ENCODE measurements around the gene P2RX3. TPM values are rescaled to one million over a fixed set of nuclear protein-coding genes. Genes with fewer than 3 reads are reported as not detected.

Gene P2RX3
- total RNA-seq, 1 donor from 2014 or later = 0.23 TPM

- Mint-ChIP-seq H3K27me3 (ENCODE audit: unreplicated experiment) (peaks cover 4% of the 10 kb centered on the region), H3K27ac (ENCODE audit: unreplicated experiment) (no peak overlapping the region), H3K4me1 (ENCODE audit: unreplicated experiment) (peaks cover 45% of the 10 kb centered on the region), H3K36me3 (ENCODE audit: low read depth, unreplicated experiment) (peaks cover 38% of the 10 kb centered on the region), H3K9me3 (ENCODE audit: unreplicated experiment) (no peaks in the 10 kb centered on the region), H3K4me3 (ENCODE audit: unreplicated experiment) (no peak overlapping the region)
- DNase-seq (ENCODE audit: low spot score) = no peak
- TF ChIP-seq CTCF (IDR thresholded peaks at IDR 0.05; ENCODE audit: unreplicated experiment) = no peak
These were observed 72.1 kb downstream of the P2RX3 start for GRCh38 chr11:57410287-57410686.

DNA sequence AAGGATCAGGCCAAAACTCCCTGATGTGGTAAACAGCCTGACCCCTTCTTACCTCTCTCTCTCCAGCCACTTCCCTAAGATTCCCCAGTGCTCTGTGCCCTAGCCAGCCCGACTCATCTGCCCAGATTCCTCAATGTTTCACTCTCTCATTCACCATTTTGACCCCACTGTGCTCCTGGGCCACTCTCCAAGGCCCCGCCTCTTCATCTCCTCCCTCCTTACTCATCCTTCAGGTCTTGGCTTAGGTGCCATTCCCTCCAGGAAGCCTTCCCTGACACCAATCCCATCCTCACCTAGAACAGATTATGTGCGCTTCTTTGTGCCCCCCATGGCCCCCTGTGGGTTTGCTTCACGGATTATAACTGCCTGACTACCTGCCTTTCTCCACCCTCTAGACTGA lies 75.5 kb downstream of the P2RX3 start:
- Mint-ChIP-seq H3K4me1 (ENCODE audit: unreplicated experiment) (peaks cover 46% of the 10 kb centered on the region), H3K36me3 (ENCODE audit: low read depth, unreplicated experiment) (peaks cover 30% of the 10 kb centered on the region), H3K9me3 (ENCODE audit: unreplicated experiment) (no peaks in the 10 kb centered on the region), H3K4me3 (ENCODE audit: unreplicated experiment) (peak overlapping the region; percentile 17), H3K27ac (ENCODE audit: unreplicated experiment) (peak overlapping the region; percentile 54), H3K27me3 (ENCODE audit: unreplicated experiment) (peaks cover 10% of the 10 kb centered on the region)
- TF ChIP-seq CTCF (IDR thresholded peaks at IDR 0.05; ENCODE audit: unreplicated experiment) = no peak
- DNase-seq (ENCODE audit: low spot score) = no peak

- no peak overlapping the region for H3K27ac Mint-ChIP-seq (ENCODE audit: unreplicated experiment)
- H3K9me3 Mint-ChIP-seq (ENCODE audit: unreplicated experiment) = no peaks in the 10 kb centered on the region
- H3K36me3 Mint-ChIP-seq (ENCODE audit: low read depth, unreplicated experiment) = peaks cover 30% of the 10 kb centered on the region
- peaks cover 10% of the 10 kb centered on the region for H3K27me3 Mint-ChIP-seq (ENCODE audit: unreplicated experiment)
- DNase-seq (ENCODE audit: low spot score) = no peak
- H3K4me3 Mint-ChIP-seq (ENCODE audit: unreplicated experiment) = peak overlapping the region; percentile 52
- peaks cover 43% of the 10 kb centered on the region for H3K4me1 Mint-ChIP-seq (ENCODE audit: unreplicated experiment)
- no peak for TF ChIP-seq CTCF (IDR thresholded peaks at IDR 0.05; ENCODE audit: unreplicated experiment)
These were observed 76.6 kb downstream of the P2RX3 start for GRCh38 chr11:57414612-57415212.

- TF ChIP-seq CTCF (IDR thresholded peaks at IDR 0.05; ENCODE audit: unreplicated experiment) = no peak
- Mint-ChIP-seq H3K4me3 (ENCODE audit: unreplicated experiment) (no peak overlapping the region), H3K36me3 (ENCODE audit: low read depth, unreplicated experiment) (peaks cover 27% of the 10 kb centered on the region), H3K4me1 (ENCODE audit: unreplicated experiment) (peaks cover 43% of the 10 kb centered on the region), H3K27ac (ENCODE audit: unreplicated experiment) (peak overlapping the region; percentile 10), H3K27me3 (ENCODE audit: unreplicated experiment) (peaks cover 10% of the 10 kb centered on the region), H3K9me3 (ENCODE audit: unreplicated experiment) (no peaks in the 10 kb centered on the region)
- no peak for DNase-seq (ENCODE audit: low spot score)
These were observed 78.3 kb downstream of the P2RX3 start for GRCh38 chr11:57416436-57416835.

GRCh38 chr11:57417056-57417455 lies 78.9 kb downstream of the P2RX3 start:
- TF ChIP-seq CTCF (IDR thresholded peaks at IDR 0.05; ENCODE audit: unreplicated experiment) = no peak
- no peak for DNase-seq (ENCODE audit: low spot score)
- Mint-ChIP-seq H3K4me3 (ENCODE audit: unreplicated experiment) (no peak overlapping the region), H3K4me1 (ENCODE audit: unreplicated experiment) (peaks cover 43% of the 10 kb centered on the region), H3K27me3 (ENCODE audit: unreplicated experiment) (peaks cover 10% of the 10 kb centered on the region), H3K9me3 (ENCODE audit: unreplicated experiment) (no peaks in the 10 kb centered on the region), H3K36me3 (ENCODE audit: low read depth, unreplicated experiment) (peaks cover 27% of the 10 kb centered on the region), H3K27ac (ENCODE audit: unreplicated experiment) (peak overlapping the region; percentile 25)
